ENCODE measurements around the gene HIVEP2.

HIVEP2 gene

DNA sequence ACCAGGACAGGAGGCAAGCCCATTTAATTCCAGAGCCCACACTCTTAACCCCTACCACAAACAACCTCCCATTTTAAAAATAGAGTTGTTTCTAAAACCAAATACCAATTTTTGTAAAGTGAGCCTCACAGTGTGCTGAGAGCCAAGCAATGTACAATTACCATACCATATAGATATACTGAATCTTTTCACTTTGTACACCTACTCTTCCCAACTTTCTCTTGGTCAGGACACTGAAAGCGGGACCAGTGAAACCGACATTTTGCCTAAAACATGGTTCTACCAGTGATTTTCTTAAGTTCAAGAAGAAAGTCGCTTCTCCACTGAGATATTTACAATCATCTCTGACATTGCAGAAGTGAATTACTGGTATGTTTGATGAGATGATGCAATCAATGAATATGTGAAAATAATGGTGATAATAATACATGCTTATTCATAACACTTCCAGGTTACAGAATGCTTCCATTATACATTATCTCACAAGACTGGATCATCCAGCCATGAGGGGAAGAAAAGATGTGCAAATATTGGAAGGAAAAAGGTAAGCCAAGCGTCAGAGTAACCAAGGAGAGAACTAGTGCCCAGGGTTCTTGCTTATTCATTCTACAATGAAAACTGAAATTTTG is 74.1 kb downstream of the HIVEP2 start:
- Histone ChIP-seq H3K9me3 (ENCODE audit: insufficient read depth, low read depth, low read length) (no peaks in the 10 kb centered on the region), H3K4me3 (ENCODE audit: low read depth, low read length) (no peak overlapping the region), H3K14ac (ENCODE audit: low read length) (no peak overlapping the region), H2BK120ac (ENCODE audit: insufficient read depth, low read length, poor library complexity) (no peak overlapping the region), H3K79me1 (ENCODE audit: low read length) (no peaks in the 10 kb centered on the region), H3K4me1 (ENCODE audit: control insufficient read depth in 1 of 2, insufficient read depth in 2 of 2, low read length in 2 of 2) (peaks cover 3 to 8% of the 10 kb centered on the region in 2 experiments), H3K4me2 (ENCODE audit: low read length) (no peak overlapping the region), H3K9ac (ENCODE audit: low read length) (no peak overlapping the region), H3K27ac (ENCODE audit: low read depth, low read length) (no peak overlapping the region), H4K91ac (ENCODE audit: low read depth, low read length) (no peak overlapping the region), H2AK5ac (ENCODE audit: low read length) (no peak overlapping the region), H3K36me3 (ENCODE audit: control insufficient read depth in 1 of 2, insufficient read depth in 2 of 2, low read length in 2 of 2) (no peaks in the 10 kb centered on the region), H3K18ac (ENCODE audit: low read length) (no peak overlapping the region), H2BK12ac (ENCODE audit: low read length) (no peak overlapping the region), H2AFZ (ENCODE audit: insufficient read depth, low read length, poor library complexity) (no peak overlapping the region), H2BK5ac (ENCODE audit: low read depth, low read length, poor library complexity) (no peak overlapping the region), H3K79me2 (ENCODE audit: control insufficient read depth, insufficient read depth, low read length, poor library complexity) (no peaks in the 10 kb centered on the region), H3K27me3 (ENCODE audit: insufficient read depth, low read length) (no peaks in the 10 kb centered on the region), H4K12ac (ENCODE audit: low read depth, low read length) (no peak overlapping the region), H3K4ac (ENCODE audit: low read depth, low read length) (no peak overlapping the region), H3K23ac (ENCODE audit: low read length) (no peak overlapping the region), H4K8ac (ENCODE audit: low read depth, low read length) (no peak overlapping the region)
- DNase-seq: no peak
- no CpG with 5 or more reads among the region's 4 CpGs for WGBS (ENCODE audit: extremely low coverage, insufficient coverage, insufficient read length)

GRCh38 chr6:142868917-142869316 is 76.1 kb downstream of the HIVEP2 start:
- no CpG with 5 or more reads among the region's 2 CpGs for WGBS (ENCODE audit: extremely low coverage, insufficient coverage, insufficient read length)
- H3K79me2 ChIP-seq (ENCODE audit: control insufficient read depth, insufficient read depth, low read length, poor library complexity): no peaks in the 10 kb centered on the region
- H3K4me1 ChIP-seq (ENCODE audit: control insufficient read depth in 1 of 2, insufficient read depth in 2 of 2, low read length in 2 of 2): peaks cover 3 to 4% of the 10 kb centered on the region in 2 experiments
- DNase-seq: peak; percentile 22 to 77
- H3K9ac ChIP-seq (ENCODE audit: low read length): no peak overlapping the region
- no peaks in the 10 kb centered on the region for H3K9me3 ChIP-seq (ENCODE audit: insufficient read depth, low read depth, low read length)
- no peak overlapping the region for H4K12ac ChIP-seq (ENCODE audit: low read depth, low read length)
- H3K18ac ChIP-seq (ENCODE audit: low read length): no peak overlapping the region
- no peak overlapping the region for H2AK5ac ChIP-seq (ENCODE audit: low read length)
- no peak overlapping the region for H2BK12ac ChIP-seq (ENCODE audit: low read length)
- no peak overlapping the region for H3K23ac ChIP-seq (ENCODE audit: low read length)
- H3K4me3 ChIP-seq (ENCODE audit: low read depth, low read length): no peak overlapping the region
- no peaks in the 10 kb centered on the region for H3K36me3 ChIP-seq (ENCODE audit: control insufficient read depth in 1 of 2, insufficient read depth in 2 of 2, low read length in 2 of 2)
- H3K4me2 ChIP-seq (ENCODE audit: low read length): no peak overlapping the region
- H3K27ac ChIP-seq (ENCODE audit: low read depth, low read length): no peak overlapping the region
- H2BK120ac ChIP-seq (ENCODE audit: insufficient read depth, low read length, poor library complexity): no peak overlapping the region
- no peak overlapping the region for H2AFZ ChIP-seq (ENCODE audit: insufficient read depth, low read length, poor library complexity)
- no peaks in the 10 kb centered on the region for H3K27me3 ChIP-seq (ENCODE audit: insufficient read depth, low read length)
- no peak overlapping the region for H3K14ac ChIP-seq (ENCODE audit: low read length)
- no peak overlapping the region for H4K91ac ChIP-seq (ENCODE audit: low read depth, low read length)
- no peak overlapping the region for H3K4ac ChIP-seq (ENCODE audit: low read depth, low read length)
- H2BK5ac ChIP-seq (ENCODE audit: low read depth, low read length, poor library complexity): no peak overlapping the region
- no peaks in the 10 kb centered on the region for H3K79me1 ChIP-seq (ENCODE audit: low read length)
- H4K8ac ChIP-seq (ENCODE audit: low read depth, low read length): no peak overlapping the region

DNA sequence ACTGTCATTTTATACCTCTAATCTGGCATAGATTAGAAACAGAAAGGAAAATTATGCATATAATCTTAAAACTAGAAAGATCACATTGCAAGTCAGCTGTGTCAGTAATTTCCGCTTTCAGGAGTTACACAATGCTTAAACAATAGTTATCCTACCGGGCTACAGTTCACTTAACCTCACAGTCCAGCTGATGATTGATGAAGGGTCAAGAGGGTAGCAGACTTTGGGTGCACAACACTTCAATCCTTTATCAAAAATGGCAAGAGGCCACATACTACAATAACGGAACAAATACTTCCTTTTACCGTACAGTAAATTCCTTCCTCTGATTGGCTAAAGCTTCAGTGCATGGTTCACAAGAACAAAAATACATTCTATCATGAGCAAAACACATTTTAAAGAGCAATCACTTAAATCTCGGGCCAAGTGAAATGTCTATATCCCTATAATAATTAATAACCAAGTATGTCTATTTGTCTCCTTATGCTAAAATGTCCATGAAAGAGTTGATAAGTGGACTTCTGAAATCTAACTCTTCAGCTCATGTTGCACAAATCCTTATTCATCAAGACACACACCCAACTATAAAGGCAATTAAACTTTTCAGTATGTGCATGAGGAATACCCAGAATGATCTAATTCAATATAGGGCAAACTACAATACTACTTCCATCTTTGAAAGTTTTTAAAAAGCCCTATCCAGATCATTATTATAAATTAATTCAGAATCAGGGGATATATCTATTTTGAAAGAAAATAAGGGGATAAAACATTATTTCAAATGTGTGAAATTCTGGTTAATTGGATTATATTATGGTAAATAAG is 76.8 kb downstream of the HIVEP2 start:
- peak in 1 of 2 donors; percentile 80 for DNase-seq
- Histone ChIP-seq H3K27me3 (ENCODE audit: insufficient read depth, low read length) (no peaks in the 10 kb centered on the region), H2BK12ac (ENCODE audit: low read length) (no peak overlapping the region), H2AFZ (ENCODE audit: insufficient read depth, low read length, poor library complexity) (no peak overlapping the region), H3K79me1 (ENCODE audit: low read length) (no peaks in the 10 kb centered on the region), H2BK5ac (ENCODE audit: low read depth, low read length, poor library complexity) (no peak overlapping the region), H3K4me3 (ENCODE audit: low read depth, low read length) (no peak overlapping the region), H3K4me2 (ENCODE audit: low read length) (no peak overlapping the region), H3K23ac (ENCODE audit: low read length) (no peak overlapping the region), H2AK5ac (ENCODE audit: low read length) (no peak overlapping the region), H4K91ac (ENCODE audit: low read depth, low read length) (no peak overlapping the region), H3K36me3 (ENCODE audit: control insufficient read depth in 1 of 2, insufficient read depth in 2 of 2, low read length in 2 of 2) (no peaks in the 10 kb centered on the region), H3K14ac (ENCODE audit: low read length) (no peak overlapping the region), H3K27ac (ENCODE audit: low read depth, low read length) (no peak overlapping the region), H4K8ac (ENCODE audit: low read depth, low read length) (no peak overlapping the region), H3K4ac (ENCODE audit: low read depth, low read length) (no peak overlapping the region), H4K12ac (ENCODE audit: low read depth, low read length) (no peak overlapping the region), H3K9me3 (ENCODE audit: insufficient read depth, low read depth, low read length) (no peaks in the 10 kb centered on the region), H3K79me2 (ENCODE audit: control insufficient read depth, insufficient read depth, low read length, poor library complexity) (no peaks in the 10 kb centered on the region), H2BK120ac (ENCODE audit: insufficient read depth, low read length, poor library complexity) (no peak overlapping the region), H3K9ac (ENCODE audit: low read length) (no peak overlapping the region), H3K18ac (ENCODE audit: low read length) (no peak overlapping the region), H3K4me1 (ENCODE audit: control insufficient read depth in 1 of 2, insufficient read depth in 2 of 2, low read length in 2 of 2) (peaks cover 2 to 3% of the 10 kb centered on the region in 2 experiments)
- no CpG with 5 or more reads among the region's 5 CpGs for WGBS (ENCODE audit: extremely low coverage, insufficient coverage, insufficient read length)

- H3K14ac ChIP-seq (ENCODE audit: low read length): no peak overlapping the region
- H3K4me3 ChIP-seq (ENCODE audit: low read depth, low read length): no peak overlapping the region
- no peak overlapping the region for H3K23ac ChIP-seq (ENCODE audit: low read length)
- H3K79me1 ChIP-seq (ENCODE audit: low read length): no peaks in the 10 kb centered on the region
- H3K4me1 ChIP-seq (ENCODE audit: control insufficient read depth in 1 of 2, insufficient read depth in 2 of 2, low read length in 2 of 2): peaks cover 2 to 3% of the 10 kb centered on the region in 2 experiments
- H2BK120ac ChIP-seq (ENCODE audit: insufficient read depth, low read length, poor library complexity): no peak overlapping the region
- H3K27me3 ChIP-seq (ENCODE audit: insufficient read depth, low read length): no peaks in the 10 kb centered on the region
- H3K9ac ChIP-seq (ENCODE audit: low read length): no peak overlapping the region
- H3K9me3 ChIP-seq (ENCODE audit: insufficient read depth, low read depth, low read length): no peaks in the 10 kb centered on the region
- no peak overlapping the region for H2AK5ac ChIP-seq (ENCODE audit: low read length)
- no peak overlapping the region for H4K91ac ChIP-seq (ENCODE audit: low read depth, low read length)
- H3K4me2 ChIP-seq (ENCODE audit: low read length): no peak overlapping the region
- no peak overlapping the region for H2BK5ac ChIP-seq (ENCODE audit: low read depth, low read length, poor library complexity)
- no peak overlapping the region for H2BK12ac ChIP-seq (ENCODE audit: low read length)
- no peak overlapping the region for H4K8ac ChIP-seq (ENCODE audit: low read depth, low read length)
- H3K79me2 ChIP-seq (ENCODE audit: control insufficient read depth, insufficient read depth, low read length, poor library complexity): no peaks in the 10 kb centered on the region
- no peaks in the 10 kb centered on the region for H3K36me3 ChIP-seq (ENCODE audit: control insufficient read depth in 1 of 2, insufficient read depth in 2 of 2, low read length in 2 of 2)
- WGBS (ENCODE audit: extremely low coverage, insufficient coverage, insufficient read length): no CpG with 5 or more reads among the region's 4 CpGs
- H3K18ac ChIP-seq (ENCODE audit: low read length): no peak overlapping the region
- DNase-seq: peak in 1 of 2 donors; percentile 31
- no peak overlapping the region for H4K12ac ChIP-seq (ENCODE audit: low read depth, low read length)
- H2AFZ ChIP-seq (ENCODE audit: insufficient read depth, low read length, poor library complexity): no peak overlapping the region
- no peak overlapping the region for H3K4ac ChIP-seq (ENCODE audit: low read depth, low read length)
- H3K27ac ChIP-seq (ENCODE audit: low read depth, low read length): no peak overlapping the region
Observed at GRCh38 chr6:142867355-142867801, 77.6 kb downstream of the HIVEP2 start.

Measured in trophoblast cell (in vitro differentiated cells and primary cell).